HG02763 (cell line): Measurements from ENCODE around the gene SLC2A6.
"Not testable (repeated sequence)": the region's sequence is repeated elsewhere in the genome, so short reads cannot be mapped to it uniquely, and the experiment has no call there.

Experiments used
- ATAC-seq: cut with Tn5 transposase; IDR thresholded peaks from one replicate; pipeline ENCODE4 v1.9.1; 2021; ENCODE audit warnings: mild to moderate bottlenecking, moderate library complexity; ENCODE audit not compliant: unreplicated experiment

SLC2A6 gene

GRCh38 chr9:133463234-133463863, 15.6 kb downstream of the SLC2A6 start:
- no peak for ATAC-seq

- ATAC-seq, result no peak
These were observed 16.9 kb downstream of the SLC2A6 start for GRCh38 chr9:133461975-133462374.

- peak; percentile 17 for ATAC-seq
These were observed 18.3 kb downstream of the SLC2A6 start for GRCh38 chr9:133460405-133461175.

- peak; percentile 74 for ATAC-seq
These were observed 19.2 kb downstream of the SLC2A6 start, which contains the start of gene CACFD1 for GRCh38 chr9:133459476-133460404. Gene CACFD1, plus strand, starts transcription at chr9:133459978. Its CDS starts 89 bp downstream, at chr9:133460067.

- ATAC-seq, result no peak
These were observed 20.1 kb downstream of the SLC2A6 start for GRCh38 chr9:133458643-133459312.

- no peak for ATAC-seq
These were observed 21.2 kb downstream of the SLC2A6 start for GRCh38 chr9:133457748-133458147.

- no peak for ATAC-seq
These were observed 21.7 kb downstream of the SLC2A6 start for GRCh38 chr9:133457233-133457632.

- no peak for ATAC-seq
These were observed 22.5 kb downstream of the SLC2A6 start for GRCh38 chr9:133456409-133456808.

GRCh38 chr9:133455936-133456335, 23.0 kb downstream of the SLC2A6 start:
- no peak for ATAC-seq

GRCh38 chr9:133454943-133455673, 23.8 kb downstream of the SLC2A6 start:
- no peak for ATAC-seq

- no peak for ATAC-seq
These were observed 24.6 kb downstream of the SLC2A6 start for GRCh38 chr9:133454325-133454724.

- ATAC-seq, result no peak
These were observed 25.2 kb downstream of the SLC2A6 start for GRCh38 chr9:133453651-133454050.

GRCh38 chr9:133452562-133452961, 26.3 kb downstream of the SLC2A6 start:
- no peak for ATAC-seq

- not testable (repeated sequence) for ATAC-seq
These were observed 27.0 kb downstream of the SLC2A6 start for GRCh38 chr9:133451865-133452264.

- ATAC-seq, result no peak
These were observed 29.1 kb downstream of the SLC2A6 start for GRCh38 chr9:133449760-133450159.

- ATAC-seq, result no peak
These were observed 30.4 kb downstream of the SLC2A6 start for GRCh38 chr9:133448487-133448972.

GRCh38 chr9:133445293-133445969, 33.5 kb downstream of the SLC2A6 start:
- no peak for ATAC-seq

- ATAC-seq, result no peak
These were observed 34.9 kb downstream of the SLC2A6 start for GRCh38 chr9:133443982-133444381.

- no peak for ATAC-seq
These were observed 35.7 kb downstream of the SLC2A6 start for GRCh38 chr9:133443248-133443647.
